CD14-positive monocyte (primary cell): ENCODE results near the gene MCC. TPM values are rescaled to one million over a fixed set of nuclear protein-coding genes. Genes with fewer than 3 reads are reported as not detected.

Source experiments
- DNase-seq, 3 donors: peaks; one replicate each; pipeline ENCODE4 v3.0.0-alpha.2; 2011 to 2022
- H2AFZ ChIP-seq: 2 replicates; pipeline ENCODE4 v1.6.0; 2012; ENCODE audit warnings: mild to moderate bottlenecking, low read depth, low read length, inconsistent platforms; ENCODE audit not compliant: insufficient read depth, poor library complexity, severe bottlenecking
- H3K27ac ChIP-seq, 2 donors: 1 replicate in 1 of 2; 2 replicates in 1 of 2; pipeline ENCODE4 v1.5.1; 2012 to 2013; ENCODE audit warnings: low read length in 2 of 2, control low read depth in 1 of 2, inconsistent platforms in 1 of 2, low read depth in 1 of 2, mild to moderate bottlenecking in 1 of 2
- H3K27me3 ChIP-seq, 2 donors: one replicate each; pipeline versions ENCODE4 v1.6.0 to v1.6.1; 2011 to 2013; ENCODE audit warnings: low read length in 2 of 2; ENCODE audit not compliant: control insufficient read depth in 2 of 2, insufficient read depth in 2 of 2
- H3K36me3 ChIP-seq, 2 donors: replicated peaks in 1 of 2; 1 replicate in 1 of 2; 2 replicates in 1 of 2; pipeline versions ENCODE4 v1.5.1 to v1.6.1; 2012 to 2013; ENCODE audit warnings: low read length in 2 of 2, control low read depth in 1 of 2, inconsistent platforms in 1 of 2, mild to moderate bottlenecking in 1 of 2; ENCODE audit not compliant: insufficient read depth in 2 of 2, control insufficient read depth in 1 of 2
- H3K4me1 ChIP-seq, 2 donors: 1 replicate in 1 of 2; 2 replicates in 1 of 2; pipeline versions ENCODE4 v1.5.1 to v1.6.1; 2012 to 2013; ENCODE audit warnings: low read length in 2 of 2, control low read depth in 1 of 2, inconsistent platforms in 1 of 2, mild to moderate bottlenecking in 1 of 2, moderate library complexity in 1 of 2; ENCODE audit not compliant: insufficient read depth in 2 of 2, control insufficient read depth in 1 of 2
- H3K4me2 ChIP-seq: replicated peaks from 2 replicates; pipeline ENCODE3; 2012; ENCODE audit warnings: low read length, moderate library complexity, mild to moderate bottlenecking; ENCODE audit not compliant: poor library complexity, severe bottlenecking; ENCODE audit errors: extremely low read depth
- H3K4me3 ChIP-seq, 3 experiments: fragments of 200-600 bp in 1 of 3; sonication (generic) in 1 of 3; replicated peaks in 1 of 3; 1 replicate in 2 of 3; 2 replicates in 1 of 3; pipeline ENCODE4 v1.5.1; 2011 to 2013; ENCODE audit warnings: low read length in 3 of 3, mild to moderate bottlenecking in 3 of 3, control low read depth in 2 of 3, low read depth in 2 of 3, inconsistent platforms in 1 of 3, moderate library complexity in 1 of 3
- H3K79me2 ChIP-seq: 2 replicates; pipeline ENCODE4 v1.6.0; 2012; ENCODE audit warnings: mild to moderate bottlenecking, control low read depth, inconsistent platforms, low read length, moderate library complexity; ENCODE audit not compliant: insufficient read depth
- H3K9ac ChIP-seq: 2 replicates; pipeline ENCODE4 v1.6.0; 2017; ENCODE audit warnings: low read length, mild to moderate bottlenecking; ENCODE audit not compliant: insufficient read depth, poor library complexity, severe bottlenecking
- H3K9me3 ChIP-seq, 2 donors: replicated peaks in 1 of 2; 1 replicate in 1 of 2; 2 replicates in 1 of 2; pipeline versions ENCODE4 v1.5.1 to v1.6.1; 2012 to 2013; ENCODE audit warnings: low read length in 2 of 2, control low read depth in 1 of 2; ENCODE audit not compliant: control insufficient read depth in 1 of 2, insufficient read depth in 1 of 2
- H4K20me1 ChIP-seq: 2 replicates; pipeline ENCODE4 v1.6.0; 2012; ENCODE audit warnings: mild to moderate bottlenecking, low read length, control low read depth, moderate library complexity; ENCODE audit not compliant: insufficient read depth
- H3K27ac Mint-ChIP-seq, 7 donors: one replicate each; pipeline ENCODE4 v1.8.0; 2020; ENCODE audit warnings: mild to moderate bottlenecking in 7 of 7, mixed read lengths in 7 of 7, moderate library complexity in 6 of 7, inconsistent platforms in 2 of 7
- H3K27me3 Mint-ChIP-seq, 3 donors: one replicate each; pipeline ENCODE4 v1.8.0; 2021 to 2022; ENCODE audit warnings: low read depth in 3 of 3, mild to moderate bottlenecking in 3 of 3, mixed read lengths in 3 of 3, moderate library complexity in 3 of 3, inconsistent platforms in 1 of 3
- H3K36me3 Mint-ChIP-seq, 2 donors: one replicate each; pipeline ENCODE4 v1.8.0; 2020; ENCODE audit warnings: mixed read lengths in 2 of 2, inconsistent platforms in 1 of 2, mild to moderate bottlenecking in 1 of 2
- H3K4me1 Mint-ChIP-seq: one replicate; pipeline ENCODE4 v1.8.0; 2020; ENCODE audit warnings: mild to moderate bottlenecking, mixed read lengths
- H3K4me3 Mint-ChIP-seq, 2 donors: one replicate each; pipeline ENCODE4 v1.8.0; 2020; ENCODE audit warnings: mild to moderate bottlenecking in 2 of 2, mixed read lengths in 2 of 2, moderate library complexity in 1 of 2
- H3K9me3 Mint-ChIP-seq, 7 donors: one replicate each; pipeline ENCODE4 v1.8.0; 2020 to 2022; ENCODE audit warnings: mixed read lengths in 7 of 7, mild to moderate bottlenecking in 6 of 7, moderate library complexity in 6 of 7, inconsistent platforms in 2 of 7
- CTCF ChIP-seq: fragments of 200-600 bp; IDR thresholded peaks from one replicate; pipeline ENCODE4 v1.8.0; 2022; ENCODE audit warnings: antibody characterized with exemption, mild to moderate bottlenecking
- WGBS: methylation state at CpG from one replicate; pipeline ENCODE4 v1.1.5; 2013; ENCODE audit warnings: missing lambda C conversion rate; ENCODE audit not compliant: insufficient coverage; 5-methylcytosine and 5-hydroxymethylcytosine counted together
- intact Hi-C, 2 donors: fragments of 100-400 bp; cut with micrococcal nuclease; formaldehyde crosslinking; loops; one replicate each; pipeline versions ENCODE4 v1.15.0 to v1.15.1; 2023
- polyA plus RNA-seq, 3 donors: library from polyadenylated mRNA; depleted of rRNA in 1 of 3; unstranded in 2 of 3; stranded (reverse) in 1 of 3; fragments of 300-500 nt in 2 of 3; fragments of >200 nt in 1 of 3; fragmentation: Illumina TruSeq in 2 of 3; gene quantifications; 1 replicate in 2 of 3; 2 replicates in 1 of 3; pipeline ENCODE4 v1.2.3, GENCODE V29; 2012 to 2021

MCC gene
- polyA plus RNA-seq, 3 donors, result 0.09 TPM; not detected in 2

- Histone ChIP-seq H3K27ac (no peak overlapping the region), H3K79me2 (no peaks in the 10 kb centered on the region), H3K27me3 (no peaks in the 10 kb centered on the region), H3K4me1 (no peaks in the 10 kb centered on the region), H4K20me1 (no peaks in the 10 kb centered on the region), H3K4me3 (no peak overlapping the region), H3K4me2 (no peak overlapping the region), H2AFZ (no peak overlapping the region), H3K9me3 (no peaks in the 10 kb centered on the region), H3K36me3 (no peaks in the 10 kb centered on the region), H3K9ac (no peak overlapping the region)
- no peak for TF ChIP-seq CTCF
- Mint-ChIP-seq H3K36me3 (no peaks in the 10 kb centered on the region), H3K27ac (no peak overlapping the region), H3K4me3 (no peak overlapping the region), H3K27me3 (peaks cover 6 to 15% (median 12%) of the 10 kb centered on the region in 3 donors), H3K4me1 (no peaks in the 10 kb centered on the region), H3K9me3 (peaks cover 0 to 3% (median 0%) of the 10 kb centered on the region in 7 donors)
- intact Hi-C loops, result no loop called here
- 91% methylated on average over 8 of the region's 8 CpGs for WGBS
- DNase-seq, result no peak
These were observed 403.2 kb downstream of the MCC start for GRCh38 chr5:113085084-113085414.

DNA sequence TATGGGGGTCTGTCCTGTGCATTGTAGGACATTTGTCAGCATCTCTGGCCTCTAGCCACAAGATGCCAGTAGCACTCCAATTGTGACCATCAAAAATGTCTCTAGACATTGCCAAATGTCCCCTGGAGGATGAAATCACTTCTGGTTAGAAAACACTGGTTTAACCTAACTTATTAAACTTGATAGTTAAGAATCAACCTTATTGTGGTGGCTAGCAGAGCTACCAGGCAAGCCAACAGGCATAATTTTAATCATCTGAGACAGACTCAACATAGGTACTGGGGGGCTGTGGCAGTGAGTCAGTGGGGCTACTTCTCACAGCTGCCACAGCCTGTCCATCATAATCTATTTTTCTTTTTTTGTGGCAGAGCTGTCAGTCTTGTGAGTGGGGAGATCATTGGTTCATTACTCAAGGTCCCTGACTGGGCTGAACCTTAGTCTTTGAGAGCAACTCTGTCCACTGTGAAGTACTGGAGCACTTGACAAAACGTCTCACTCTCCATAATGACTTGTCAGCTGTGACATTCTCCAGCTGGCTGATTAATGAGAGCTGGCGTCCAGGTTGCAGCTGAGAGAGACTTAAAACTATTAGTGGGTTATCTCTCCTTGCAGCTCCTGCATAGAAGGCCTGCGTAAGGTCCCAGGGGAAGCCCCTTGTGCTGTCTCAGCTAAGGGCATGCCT lies 403.7 kb downstream of the MCC start:
- Histone ChIP-seq H3K9me3 (no peaks in the 10 kb centered on the region), H3K9ac (no peak overlapping the region), H3K36me3 (no peaks in the 10 kb centered on the region), H3K4me1 (no peaks in the 10 kb centered on the region), H3K4me3 (no peak overlapping the region), H4K20me1 (no peaks in the 10 kb centered on the region), H3K79me2 (no peaks in the 10 kb centered on the region), H3K4me2 (no peak overlapping the region), H3K27me3 (no peaks in the 10 kb centered on the region), H2AFZ (no peak overlapping the region), H3K27ac (no peak overlapping the region)
- no peak overlapping the region for H3K27ac Mint-ChIP-seq
- no peak for DNase-seq
- TF ChIP-seq CTCF, result no peak
- peaks cover 5 to 12% (median 12%) of the 10 kb centered on the region in 3 donors for H3K27me3 Mint-ChIP-seq
- no peaks in the 10 kb centered on the region for H3K36me3 Mint-ChIP-seq
- intact Hi-C loops, result no loop called here
- peaks cover 0 to 3% (median 0%) of the 10 kb centered on the region in 7 donors for H3K9me3 Mint-ChIP-seq
- H3K4me3 Mint-ChIP-seq, result no peak overlapping the region
- 58% methylated on average over 3 of the region's 3 CpGs for WGBS
- no peaks in the 10 kb centered on the region for H3K4me1 Mint-ChIP-seq
